Parathyroid adenoma (tissue), 2 donors: ENCODE results near the gene WBP11.

Experiments
- H2AFZ ChIP-seq: fragments of 300-600 bp; sonication (generic); one replicate; pipeline ENCODE4 v1.7.0; 2017; ENCODE audit warnings: antibody characterized with exemption, mild to moderate bottlenecking
- H3K27ac ChIP-seq: fragments of 300-600 bp; sonication (generic); one replicate; pipeline ENCODE4 v1.7.0; 2017
- H3K27me3 ChIP-seq: fragments of 300-600 bp; sonication (generic); one replicate; pipeline ENCODE4 v1.7.0; 2017; ENCODE audit warnings: low read length; ENCODE audit not compliant: control insufficient read depth, insufficient read depth
- H3K36me3 ChIP-seq: fragments of 300-600 bp; sonication (generic); one replicate; pipeline ENCODE4 v1.7.0; 2017; ENCODE audit warnings: low read length; ENCODE audit not compliant: control insufficient read depth, insufficient read depth
- H3K4me1 ChIP-seq: fragments of 300-600 bp; sonication (generic); one replicate; pipeline ENCODE4 v1.7.0; 2017; ENCODE audit warnings: control low read depth
- H3K4me2 ChIP-seq: fragments of 300-600 bp; sonication (generic); one replicate; pipeline ENCODE4 v1.7.0; 2017; ENCODE audit warnings: low read length
- H3K4me3 ChIP-seq: fragments of 300-600 bp; sonication (generic); one replicate; pipeline ENCODE4 v1.7.0; 2017; ENCODE audit warnings: low read depth, low read length
- H3K79me2 ChIP-seq: fragments of 300-600 bp; sonication (generic); one replicate; pipeline ENCODE4 v1.7.0; 2017; ENCODE audit warnings: control low read depth
- H3K9ac ChIP-seq: fragments of 300-600 bp; sonication (generic); one replicate; pipeline ENCODE4 v1.7.0; 2017; ENCODE audit warnings: mild to moderate bottlenecking
- H3K9me3 ChIP-seq: fragments of 300-600 bp; sonication (generic); one replicate; pipeline ENCODE4 v1.7.0; 2017; ENCODE audit warnings: low read length; ENCODE audit not compliant: control insufficient read depth
- CTCF ChIP-seq: fragments of 300-600 bp; sonication (generic); IDR thresholded peaks from one replicate; pipeline ENCODE4 v1.7.0; 2017; ENCODE audit warnings: antibody characterized with exemption, mild to moderate bottlenecking
- donor health status: primary hyperparathyroidism.

The WBP11 gene

GRCh38 chr12:14846876-14847580 is 43.8 kb upstream of the WBP11 start:
- Histone ChIP-seq H3K4me1 (no peaks in the 10 kb centered on the region), H3K79me2 (no peaks in the 10 kb centered on the region), H3K4me2 (no peak overlapping the region), H3K9ac (no peak overlapping the region), H3K27me3 (no peaks in the 10 kb centered on the region), H3K4me3 (no peak overlapping the region), H2AFZ (no peak overlapping the region), H3K9me3 (no peaks in the 10 kb centered on the region), H3K36me3 (no peaks in the 10 kb centered on the region), H3K27ac (no peak overlapping the region)
- TF ChIP-seq CTCF = no peak

GRCh38 chr12:14846042-14846587 is 42.8 kb upstream of the WBP11 start:
- H3K9me3 ChIP-seq = no peaks in the 10 kb centered on the region
- no peaks in the 10 kb centered on the region for H3K79me2 ChIP-seq
- no peak overlapping the region for H3K4me3 ChIP-seq
- H3K4me1 ChIP-seq = no peaks in the 10 kb centered on the region
- H3K27ac ChIP-seq = no peak overlapping the region
- H2AFZ ChIP-seq = peak overlapping the region; percentile 28
- no peaks in the 10 kb centered on the region for H3K27me3 ChIP-seq
- H3K4me2 ChIP-seq = no peak overlapping the region
- no peak overlapping the region for H3K9ac ChIP-seq
- no peak for TF ChIP-seq CTCF
- H3K36me3 ChIP-seq = no peaks in the 10 kb centered on the region

DNA sequence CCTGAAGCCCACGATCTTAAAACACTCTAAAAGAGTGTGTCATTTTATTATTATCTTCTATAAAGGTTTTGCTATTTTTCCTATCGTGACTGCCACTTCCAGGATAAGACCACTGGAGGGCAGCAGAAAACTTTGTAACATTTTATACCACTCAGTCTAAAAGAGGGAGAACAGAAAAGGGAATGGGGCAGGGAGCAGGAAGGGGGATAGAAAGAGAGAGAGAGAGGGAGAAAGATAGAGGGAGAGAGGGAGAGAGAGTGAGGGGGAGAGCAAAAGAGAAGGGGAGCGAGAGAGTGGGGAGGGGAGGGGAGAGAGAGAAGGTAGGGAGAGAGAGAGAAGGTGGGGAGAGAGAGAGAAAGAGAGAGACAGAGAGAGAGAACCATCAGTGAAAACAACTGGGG is 42.1 kb upstream of the WBP11 start:
- Histone ChIP-seq H3K27me3 (no peaks in the 10 kb centered on the region), H3K4me2 (no peak overlapping the region), H3K27ac (no peak overlapping the region), H3K9ac (no peak overlapping the region), H2AFZ (peak overlapping the region; percentile 43), H3K9me3 (no peaks in the 10 kb centered on the region), H3K4me1 (no peaks in the 10 kb centered on the region), H3K79me2 (no peaks in the 10 kb centered on the region), H3K4me3 (no peak overlapping the region), H3K36me3 (no peaks in the 10 kb centered on the region)
- TF ChIP-seq CTCF = peak; percentile 75

DNA sequence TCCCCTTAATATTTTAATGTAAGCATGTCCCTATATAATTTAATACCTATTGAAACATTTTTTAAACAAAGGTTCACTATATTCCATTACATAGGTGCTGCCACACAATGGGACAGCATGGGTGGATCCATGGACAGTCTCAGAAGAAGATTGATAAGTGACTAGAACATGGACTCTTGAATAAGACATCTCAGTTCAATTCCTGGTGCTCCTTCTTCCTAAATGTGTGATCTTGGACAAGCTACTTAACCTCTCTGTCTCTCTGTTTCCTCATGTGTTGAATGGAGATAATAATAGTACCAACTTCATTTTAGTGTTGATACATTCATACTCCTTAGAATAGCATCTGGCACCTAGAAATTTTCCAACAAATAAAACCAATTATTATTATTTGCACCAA is 41.1 kb upstream of the WBP11 start:
- no peaks in the 10 kb centered on the region for H3K9me3 ChIP-seq
- no peaks in the 10 kb centered on the region for H3K36me3 ChIP-seq
- no peaks in the 10 kb centered on the region for H3K27me3 ChIP-seq
- no peaks in the 10 kb centered on the region for H3K4me1 ChIP-seq
- no peak overlapping the region for H3K9ac ChIP-seq
- H3K27ac ChIP-seq = no peak overlapping the region
- H3K79me2 ChIP-seq = no peaks in the 10 kb centered on the region
- H3K4me3 ChIP-seq = no peak overlapping the region
- no peak overlapping the region for H3K4me2 ChIP-seq
- TF ChIP-seq CTCF = no peak
- H2AFZ ChIP-seq = no peak overlapping the region

- Histone ChIP-seq H3K79me2 (no peaks in the 10 kb centered on the region), H3K9ac (no peak within 1 kb of the TSS), H3K4me1 (no peaks in the 10 kb centered on the region), H3K4me2 (no peak within 1 kb of the TSS), H3K27ac (peak within 1 kb of the TSS; percentile 29), H3K4me3 (no peak within 1 kb of the TSS), H2AFZ (no peak within 1 kb of the TSS), H3K36me3 (no peaks in the 10 kb centered on the region), H3K27me3 (no peaks in the 10 kb centered on the region), H3K9me3 (no peaks in the 10 kb centered on the region)
- no peak for TF ChIP-seq CTCF
These were observed 40.2 kb upstream of the WBP11 start, which contains the start of gene ART4 for GRCh38 chr12:14843425-14843887. Gene ART4, minus strand, starts transcription at chr12:14843526. Its CDS starts 413 bp downstream, at chr12:14843113.
